Activated CD8-positive, alpha-beta memory T cell treated with anti-CD3 and anti-CD28 coated beads for 24 hours (primary cell): ENCODE data around the gene LCE1D.

Source experiments
- DNase-seq: peaks from one replicate; pipeline ENCODE4 v3.0.0-alpha.2; 2020

The LCE1D gene

GRCh38 chr1:152796421-152796820, at the start of gene LCE1D:
Gene LCE1D (plus strand): TSS chr1:152796721. CDS start chr1:152797795, 1,074 bp downstream.
- no peak for DNase-seq

- no peak for DNase-seq
Measured at GRCh38 chr1:152747831-152748230, 48.7 kb upstream of the LCE1D start.

GRCh38 chr1:152752225-152752624, 44.3 kb upstream of the LCE1D start:
- no peak for DNase-seq

GRCh38 chr1:152753586-152753985, 42.9 kb upstream of the LCE1D start:
- no peak for DNase-seq

GRCh38 chr1:152756872-152757271, 39.6 kb upstream of the LCE1D start:
- DNase-seq, result no peak

GRCh38 chr1:152757747-152758146, 38.8 kb upstream of the LCE1D start, which contains the start of gene KPRP:
Gene KPRP (plus strand): TSS chr1:152758025. CDS start chr1:152759589, 1,564 bp downstream.
- no peak for DNase-seq

GRCh38 chr1:152758636-152759035, 37.9 kb upstream of the LCE1D start:
- no peak for DNase-seq

- DNase-seq, result no peak
Measured at GRCh38 chr1:152759453-152760173, 36.9 kb upstream of the LCE1D start.

- DNase-seq, result no peak
Measured at GRCh38 chr1:152760551-152761190, 35.9 kb upstream of the LCE1D start.

GRCh38 chr1:152761609-152762213, 34.8 kb upstream of the LCE1D start:
- DNase-seq, result no peak

- no peak for DNase-seq
Measured at GRCh38 chr1:152768847-152769533, 27.5 kb upstream of the LCE1D start.

GRCh38 chr1:152770411-152770810, 26.1 kb upstream of the LCE1D start:
- DNase-seq, result no peak

GRCh38 chr1:152774875-152775274, 21.6 kb upstream of the LCE1D start, which contains the start of gene LCE1F:
Gene LCE1F (plus strand): TSS chr1:152775140. CDS start chr1:152776372, 1,232 bp downstream.
- DNase-seq, result no peak

- no peak for DNase-seq
Measured at GRCh38 chr1:152776361-152776760, 20.2 kb upstream of the LCE1D start.

- DNase-seq, result no peak
Measured at GRCh38 chr1:152777510-152778137, 18.9 kb upstream of the LCE1D start.

GRCh38 chr1:152783095-152783494, 13.4 kb upstream of the LCE1D start:
- no peak for DNase-seq

- no peak for DNase-seq
Measured at GRCh38 chr1:152786077-152786476, 10.4 kb upstream of the LCE1D start, which contains the start of gene LCE1E. Gene LCE1E (plus strand): TSS chr1:152786257. CDS start chr1:152787300, 1,043 bp downstream.

- DNase-seq, result no peak
Measured at GRCh38 chr1:152795686-152796085, 835 bp upstream of the LCE1D start.

GRCh38 chr1:152801333-152801732, 4.8 kb downstream of the LCE1D start:
- DNase-seq, result no peak

- no peak for DNase-seq
Measured at GRCh38 chr1:152806576-152806975, 10.1 kb downstream of the LCE1D start, which contains the start of gene LCE1C. Gene LCE1C (minus strand): TSS chr1:152806651. CDS start chr1:152805478, 1,173 bp downstream.

- DNase-seq, result no peak
Measured at GRCh38 chr1:152811050-152811449, 14.5 kb downstream of the LCE1D start.

GRCh38 chr1:152811671-152812070, 15.2 kb downstream of the LCE1D start, which contains the start of gene LCE1B:
Gene LCE1B (plus strand): TSS chr1:152811971. CDS start chr1:152812447, 476 bp downstream.
- DNase-seq, result no peak
